ENCODE results near the gene CD226. TPM values are rescaled to one million over a fixed set of nuclear protein-coding genes. Genes with fewer than 3 reads are reported as not detected.

Gene CD226
- total RNA-seq, 1 experiment from 2014 or later: 3.4 TPM

DNA sequence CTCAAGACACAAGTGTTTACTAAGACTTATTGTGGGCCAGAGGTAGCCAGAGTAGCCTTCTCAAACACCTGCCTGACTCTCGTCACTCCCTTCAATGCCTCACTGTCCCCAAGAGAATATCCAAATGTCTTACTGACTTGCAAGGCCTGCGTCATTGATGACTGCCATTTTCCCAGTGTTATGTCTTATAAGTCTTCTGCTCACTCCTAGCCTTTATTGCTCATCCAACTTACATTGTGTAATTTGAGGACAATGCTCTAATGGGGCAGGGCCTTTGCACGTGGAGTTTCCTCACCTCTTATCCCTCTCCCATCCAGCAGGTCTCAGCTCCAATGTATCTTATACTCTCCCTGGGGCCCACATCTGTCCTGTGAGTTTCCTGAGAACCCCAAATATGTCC, 10.1 kb upstream of the CD226 start:
- no peak overlapping the region for H3K27ac Mint-ChIP-seq (ENCODE audit: low read depth, unreplicated experiment)

DNA sequence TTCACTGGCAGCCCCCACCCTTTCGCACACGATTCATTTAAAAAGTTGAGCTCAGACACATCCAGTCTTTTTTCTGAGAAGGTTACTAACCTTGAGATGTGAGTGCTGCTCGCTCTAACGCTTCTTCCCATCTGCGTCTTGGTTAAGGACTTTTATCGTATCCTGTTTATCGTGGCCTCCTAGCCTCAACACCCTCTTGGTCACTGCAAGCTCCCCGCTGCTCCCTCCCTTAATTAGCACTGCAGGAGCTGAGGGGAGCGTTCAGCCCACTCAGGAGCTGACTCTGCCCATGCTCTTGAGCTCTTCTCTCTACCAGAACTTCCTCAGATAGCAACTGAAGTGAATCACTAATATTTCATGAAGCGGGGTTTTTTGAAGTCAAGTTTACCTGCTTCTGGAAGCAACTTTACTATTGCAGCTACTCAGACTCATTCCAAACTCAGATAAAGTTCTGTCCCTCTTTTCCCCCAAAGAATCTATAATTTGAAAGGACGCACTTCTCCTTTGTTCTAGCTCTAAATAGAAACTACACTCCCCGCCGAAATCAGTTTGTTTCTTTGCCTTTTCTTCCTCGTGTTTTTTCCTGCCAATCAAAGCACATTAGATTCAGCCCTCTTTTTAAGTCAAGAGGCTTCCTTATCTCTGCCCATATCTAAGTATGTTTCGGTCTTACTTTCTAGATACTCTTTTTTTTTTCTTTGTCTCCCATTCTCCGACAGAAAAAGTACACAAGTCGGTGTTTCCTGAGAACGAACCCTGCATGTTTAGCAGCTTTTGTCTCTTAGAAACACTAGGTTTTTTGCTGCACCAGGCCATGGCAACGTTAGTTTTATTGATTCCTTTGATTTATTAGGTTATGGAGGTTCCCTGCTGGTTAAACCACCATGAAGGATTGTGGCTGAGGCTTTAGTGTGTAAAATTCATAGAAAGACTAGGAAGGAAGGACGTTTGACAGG, 9.3 kb upstream of the CD226 start:
- Mint-ChIP-seq H3K9me3 (ENCODE audit: unreplicated experiment) (no peaks in the 10 kb centered on the region), H3K4me1 (ENCODE audit: insufficient read depth, unreplicated experiment) (no peaks in the 10 kb centered on the region), H3K27ac (ENCODE audit: low read depth, unreplicated experiment) (no peak overlapping the region), H3K27me3 (ENCODE audit: insufficient read depth, unreplicated experiment) (no peaks in the 10 kb centered on the region), H3K4me3 (ENCODE audit: unreplicated experiment) (no peak overlapping the region), H3K36me3 (ENCODE audit: insufficient read depth, unreplicated experiment) (peaks cover 6% of the 10 kb centered on the region)
- no TSS peak for BruUV-seq (replicated peaks)
- intact Hi-C loops (cut with micrococcal nuclease): no loop called here
- TF ChIP-seq, protein P1, sequence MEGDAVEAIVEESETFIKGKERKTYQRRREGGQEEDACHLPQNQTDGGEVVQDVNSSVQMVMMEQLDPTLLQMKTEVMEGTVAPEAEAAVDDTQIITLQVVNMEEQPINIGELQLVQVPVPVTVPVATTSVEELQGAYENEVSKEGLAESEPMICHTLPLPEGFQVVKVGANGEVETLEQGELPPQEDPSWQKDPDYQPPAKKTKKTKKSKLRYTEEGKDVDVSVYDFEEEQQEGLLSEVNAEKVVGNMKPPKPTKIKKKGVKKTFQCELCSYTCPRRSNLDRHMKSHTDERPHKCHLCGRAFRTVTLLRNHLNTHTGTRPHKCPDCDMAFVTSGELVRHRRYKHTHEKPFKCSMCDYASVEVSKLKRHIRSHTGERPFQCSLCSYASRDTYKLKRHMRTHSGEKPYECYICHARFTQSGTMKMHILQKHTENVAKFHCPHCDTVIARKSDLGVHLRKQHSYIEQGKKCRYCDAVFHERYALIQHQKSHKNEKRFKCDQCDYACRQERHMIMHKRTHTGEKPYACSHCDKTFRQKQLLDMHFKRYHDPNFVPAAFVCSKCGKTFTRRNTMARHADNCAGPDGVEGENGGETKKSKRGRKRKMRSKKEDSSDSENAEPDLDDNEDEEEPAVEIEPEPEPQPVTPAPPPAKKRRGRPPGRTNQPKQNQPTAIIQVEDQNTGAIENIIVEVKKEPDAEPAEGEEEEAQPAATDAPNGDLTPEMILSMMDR (IDR thresholded peaks at IDR 0.05; ENCODE audit: unreplicated experiment): no peak
- POLR2A ChIA-PET: interaction anchor here (0.6 kb wide), 1 partner anchor 207 kb away, joined by 3 read pairs; no protein-coding TSS in a partner anchor
- CTCF ChIA-PET: interaction anchor here (0.6 to 0.7 kb wide), 2 partner anchors 12 to 444 kb away, joined by 3 to 4 read pairs; no protein-coding TSS in a partner anchor
- no peak for DNase-seq (ENCODE audit: unreplicated experiment)

More for the DNA sequence above, 10.1 kb upstream of the CD226 start:
- CTCF ChIA-PET: no interaction called here
- Mint-ChIP-seq H3K4me1 (ENCODE audit: insufficient read depth, unreplicated experiment) (no peaks in the 10 kb centered on the region), H3K36me3 (ENCODE audit: insufficient read depth, unreplicated experiment) (peaks cover 6% of the 10 kb centered on the region), H3K4me3 (ENCODE audit: unreplicated experiment) (no peak overlapping the region), H3K27me3 (ENCODE audit: insufficient read depth, unreplicated experiment) (no peaks in the 10 kb centered on the region), H3K9me3 (ENCODE audit: unreplicated experiment) (no peaks in the 10 kb centered on the region)
- no peak for DNase-seq (ENCODE audit: unreplicated experiment)
- no TSS peak for BruUV-seq (replicated peaks)
- intact Hi-C loops (cut with micrococcal nuclease): no loop called here
- POLR2A ChIA-PET: no interaction called here
- TF ChIP-seq, protein P1 (IDR thresholded peaks at IDR 0.05; ENCODE audit: unreplicated experiment): no peak

DNA sequence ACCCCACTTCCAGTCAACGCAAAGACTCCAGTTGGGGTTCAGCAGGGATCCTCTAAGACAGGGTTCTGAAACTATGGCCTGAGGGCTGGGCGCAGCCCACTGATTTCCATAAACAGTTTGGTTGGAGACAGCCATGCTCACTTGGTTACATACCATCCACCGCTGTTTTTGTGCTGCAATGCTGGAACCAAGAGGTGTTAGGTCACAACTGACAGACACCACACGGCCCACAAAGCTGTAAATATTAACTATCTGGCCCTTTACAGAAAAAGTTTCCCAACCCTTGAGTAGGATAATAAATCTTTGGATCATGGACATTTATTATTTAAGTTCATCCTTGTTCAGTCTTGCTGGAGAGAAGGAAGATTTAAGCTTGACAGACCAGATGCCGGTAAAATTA, 8.4 kb upstream of the CD226 start:
- Mint-ChIP-seq H3K27me3 (ENCODE audit: insufficient read depth, unreplicated experiment) (no peaks in the 10 kb centered on the region), H3K4me3 (ENCODE audit: unreplicated experiment) (no peak overlapping the region), H3K36me3 (ENCODE audit: insufficient read depth, unreplicated experiment) (peaks cover 6% of the 10 kb centered on the region), H3K9me3 (ENCODE audit: unreplicated experiment) (no peaks in the 10 kb centered on the region), H3K27ac (ENCODE audit: low read depth, unreplicated experiment) (no peak overlapping the region), H3K4me1 (ENCODE audit: insufficient read depth, unreplicated experiment) (no peaks in the 10 kb centered on the region)
- CTCF ChIA-PET: interaction anchor here (0.6 to 0.7 kb wide), 2 partner anchors 13 to 443 kb away, joined by 3 to 4 read pairs; no protein-coding TSS in a partner anchor
- intact Hi-C loops (cut with micrococcal nuclease): no loop called here
- POLR2A ChIA-PET: interaction anchor here (0.6 kb wide), 1 partner anchor 626 kb away, joined by 3 read pairs; no protein-coding TSS in a partner anchor
- TF ChIP-seq, protein P1 (IDR thresholded peaks at IDR 0.05; ENCODE audit: unreplicated experiment): no peak
- DNase-seq (ENCODE audit: unreplicated experiment): no peak
- no TSS peak for BruUV-seq (replicated peaks)

DNA sequence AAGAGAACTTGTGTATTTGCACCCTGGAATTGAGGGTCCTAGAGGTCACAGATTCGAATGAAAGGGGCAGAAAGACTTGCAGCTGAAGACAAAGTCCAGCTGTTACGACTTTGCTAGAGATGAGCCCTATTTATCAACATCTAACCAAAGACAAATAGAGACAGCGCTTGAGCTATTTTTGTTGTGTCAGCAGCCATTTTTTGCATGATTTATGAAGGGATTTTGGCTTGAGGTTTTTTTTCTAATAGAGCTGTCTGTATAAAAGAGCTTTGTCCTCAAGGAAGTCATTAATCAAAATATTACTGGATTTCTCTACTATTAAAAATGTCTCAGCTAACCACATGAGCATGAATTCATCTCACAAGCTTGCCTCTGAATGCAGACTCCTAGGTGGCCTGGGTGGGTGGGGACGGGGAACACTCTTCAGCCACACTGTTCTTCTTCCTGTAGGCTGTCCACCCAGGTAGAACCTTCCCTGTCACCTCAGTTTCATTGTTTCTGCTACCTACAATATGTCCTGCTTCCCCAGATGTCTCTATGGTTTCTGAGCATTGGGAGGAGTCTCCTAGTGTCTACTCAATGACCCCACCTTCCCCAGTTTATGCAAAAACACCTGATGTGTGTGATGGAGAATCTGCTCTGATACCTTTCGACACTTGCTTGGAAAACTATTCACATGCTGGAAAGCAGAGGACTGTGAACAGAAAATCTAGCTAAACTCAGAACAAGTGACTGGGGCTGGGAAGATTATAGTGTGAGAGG, 7.2 kb upstream of the CD226 start:
- no TSS peak for BruUV-seq (replicated peaks)
- no peaks in the 10 kb centered on the region for H3K9me3 Mint-ChIP-seq (ENCODE audit: unreplicated experiment)
- DNase-seq (ENCODE audit: unreplicated experiment): no peak
- TF ChIP-seq, protein P1 (IDR thresholded peaks at IDR 0.05; ENCODE audit: unreplicated experiment): no peak
- no peak overlapping the region for H3K4me3 Mint-ChIP-seq (ENCODE audit: unreplicated experiment)
- no peak overlapping the region for H3K27ac Mint-ChIP-seq (ENCODE audit: low read depth, unreplicated experiment)
- CTCF ChIA-PET: no interaction called here
- no peaks in the 10 kb centered on the region for H3K4me1 Mint-ChIP-seq (ENCODE audit: insufficient read depth, unreplicated experiment)
- POLR2A ChIA-PET: no interaction called here
- intact Hi-C loops (cut with micrococcal nuclease): no loop called here
- H3K36me3 Mint-ChIP-seq (ENCODE audit: insufficient read depth, unreplicated experiment): peaks cover 6% of the 10 kb centered on the region
- H3K27me3 Mint-ChIP-seq (ENCODE audit: insufficient read depth, unreplicated experiment): no peaks in the 10 kb centered on the region
